Stomach (tissue), 9 donors: Measurements from ENCODE around the gene ATP10B. TPM values are rescaled to one million over a fixed set of nuclear protein-coding genes. Genes with fewer than 3 reads are reported as not detected.

Experiments used
- DNase-seq, 2 donors: peaks; one replicate each; pipeline versions ENCODE4 v3.0.0 to v3.0.0-alpha.2; 2013 to 2019
- H3K27ac ChIP-seq, 5 donors: fragments of 200-600 bp in 4 of 5; sonication (generic) in 4 of 5; one replicate each; pipeline ENCODE4 v1.5.1; 2013 to 2019; ENCODE audit warnings: mild to moderate bottlenecking in 1 of 5, moderate library complexity in 1 of 5
- H3K27me3 ChIP-seq, 3 donors: fragments of 200-600 bp; sonication (generic); one replicate each; pipeline ENCODE4 v1.5.1; 2017 to 2019; ENCODE audit warnings: mixed run types in 1 of 3
- H3K36me3 ChIP-seq, 4 donors: fragments of 200-600 bp; sonication (generic); 1 replicate in 3 of 4; 2 replicates in 1 of 4; pipeline ENCODE4 v1.5.1; 2016 to 2019
- H3K4me1 ChIP-seq, 4 donors: fragments of 200-600 bp; sonication (generic); one replicate each; pipeline ENCODE4 v1.5.1; 2016 to 2019
- H3K4me3 ChIP-seq, 4 donors: fragments of 200-600 bp; sonication (generic) in 3 of 4; one replicate each; pipeline ENCODE4 v1.5.1; 2016 to 2019; ENCODE audit warnings: mild to moderate bottlenecking in 1 of 4
- H3K9me3 ChIP-seq, 4 donors: fragments of 200-600 bp; sonication (generic); one replicate each; pipeline ENCODE4 v1.5.1; 2016 to 2019
- CTCF ChIP-seq, 7 experiments: fragments of 450-650 bp in 4 of 7; fragments of 200-600 bp in 3 of 7; sonication (generic) in 3 of 7; IDR thresholded peaks; one replicate each; pipeline ENCODE4 v1.5.1; 2016 to 2019; ENCODE audit warnings: antibody characterized with exemption in 7 of 7, control low read depth in 2 of 7, mild to moderate bottlenecking in 1 of 7
- EP300 ChIP-seq: sonication (generic); formaldehyde crosslinking; IDR thresholded peaks from one replicate; pipeline ENCODE4 v1.6.1; 2017; ENCODE audit warnings: antibody characterized with exemption
- POLR2A ChIP-seq, 4 donors: fragments of 450-650 bp; IDR thresholded peaks; one replicate each; pipeline ENCODE4 v1.6.1; 2016; ENCODE audit warnings: antibody characterized with exemption in 4 of 4, control low read depth in 2 of 4, mild to moderate bottlenecking in 1 of 4, moderate library complexity in 1 of 4
- POLR2AphosphoS5 ChIP-seq, 3 donors: sonication (generic); formaldehyde crosslinking; IDR thresholded peaks; one replicate each; pipeline ENCODE4 v1.6.1; 2016; ENCODE audit warnings: antibody characterized with exemption in 3 of 3
- WGBS, 5 donors: extraction: QIAGEN DNeasy Blood & Tissue Kit in 3 of 5; methylation state at CpG; one replicate each; pipeline versions ENCODE4 v1.1.5 to v1.1.7; 2013 to 2018; 5-methylcytosine and 5-hydroxymethylcytosine counted together
- intact Hi-C: fragments of 100-400 bp; cut with DNase I; formaldehyde crosslinking; loops from one replicate; pipeline ENCODE4 v1.15.1; 2023; ENCODE audit warnings: low total_unique reads
- polyA plus RNA-seq, 3 donors: library from polyadenylated mRNA; stranded (reverse); fragments of 200-250 nt; gene quantifications; one replicate each; pipeline ENCODE4 v1.2.3, GENCODE V29; 2013
- total RNA-seq, 5 donors: library from RNA; depleted of rRNA; stranded (reverse); fragments of >200 nt; gene quantifications; one replicate each; pipeline versions ENCODE4 v1.1.0 to v1.2.3, GENCODE V29; 2014 to 2016
- donor health status: healthy with polysubstance abuse.
- donor health status: Bipolar disorder and iron deficiency.
- donor health status: healthy.

ATP10B gene
- total and polyA plus RNA-seq, 8 donors = 0.25 to 115 (median 4.4) TPM

DNA sequence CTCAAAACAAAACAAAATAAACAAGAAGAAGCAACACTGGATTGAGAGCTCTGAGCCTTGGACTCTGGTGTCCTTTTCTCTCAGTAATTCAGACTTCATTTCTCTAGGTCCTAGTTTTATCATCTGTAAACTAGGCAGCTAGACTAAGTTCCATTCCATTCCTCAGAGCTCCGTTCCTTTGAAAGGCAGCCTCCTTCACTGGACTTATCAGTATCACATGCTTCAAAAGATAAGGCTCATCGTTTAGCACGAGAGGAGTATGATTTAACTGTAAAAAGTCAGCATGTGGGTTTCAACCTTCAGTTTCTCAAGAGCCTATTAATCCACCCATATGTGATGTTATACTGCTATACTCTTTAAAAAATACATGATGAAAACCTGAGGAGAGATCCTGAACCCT, 1.6 kb downstream of the ATP10B start:
- H3K9me3 ChIP-seq = no peaks in the 10 kb centered on the region
- WGBS, 5 donors = 10 to 31% (median 16%) methylated on average over 3 of the region's 3 CpGs
- no peak overlapping the region for H3K27ac ChIP-seq
- no peak overlapping the region for H3K4me3 ChIP-seq
- no peak for DNase-seq
- H3K4me1 ChIP-seq = no peaks in the 10 kb centered on the region
- TF ChIP-seq POLR2A (IDR thresholded peaks at IDR 0.05) (no peak), POLR2AphosphoS5 (IDR thresholded peaks at IDR 0.05) (no peak), CTCF (IDR thresholded peaks at IDR 0.05) (no peak), EP300 (no peak)
- intact Hi-C loops = no loop called here
- H3K36me3 ChIP-seq = no peaks in the 10 kb centered on the region
- no peaks in the 10 kb centered on the region for H3K27me3 ChIP-seq

DNA sequence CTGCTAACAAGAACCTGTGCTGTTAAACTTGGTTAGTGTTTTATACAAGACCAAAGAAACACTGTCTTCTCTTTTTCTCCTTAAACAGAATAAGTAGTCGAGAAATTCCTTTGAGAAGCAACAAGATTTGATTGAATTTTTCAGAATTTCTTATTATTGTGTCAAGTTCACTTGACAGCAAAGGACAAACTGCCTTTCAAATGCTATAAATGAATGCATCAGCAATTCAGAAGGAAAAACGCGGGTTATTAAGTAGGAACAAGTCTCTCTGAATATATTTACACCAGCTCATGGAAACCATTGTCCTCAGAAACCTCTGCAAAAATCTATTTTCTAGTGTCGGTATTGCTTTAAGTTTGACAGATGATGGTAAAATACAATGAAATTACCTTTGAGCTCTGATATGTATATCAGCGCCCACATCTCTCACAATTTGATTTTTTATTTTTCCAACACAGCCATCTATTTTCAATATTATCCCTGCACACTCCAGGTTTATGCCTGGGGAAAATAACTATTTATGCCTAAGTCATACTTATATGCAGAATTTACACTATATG, 4.4 kb downstream of the ATP10B start:
- no peak for DNase-seq
- H3K4me1 ChIP-seq = no peaks in the 10 kb centered on the region
- no peak overlapping the region for H3K27ac ChIP-seq
- 86 to 90% (median 88%) methylated on average over 5 of the region's 5 CpGs for WGBS, 5 donors
- TF ChIP-seq EP300 (no peak), POLR2A (IDR thresholded peaks at IDR 0.05) (no peak), POLR2AphosphoS5 (IDR thresholded peaks at IDR 0.05) (no peak), CTCF (IDR thresholded peaks at IDR 0.05) (no peak)
- no peaks in the 10 kb centered on the region for H3K27me3 ChIP-seq
- H3K9me3 ChIP-seq = no peaks in the 10 kb centered on the region
- intact Hi-C loops = no loop called here
- no peak overlapping the region for H3K4me3 ChIP-seq
- H3K36me3 ChIP-seq = no peaks in the 10 kb centered on the region

DNA sequence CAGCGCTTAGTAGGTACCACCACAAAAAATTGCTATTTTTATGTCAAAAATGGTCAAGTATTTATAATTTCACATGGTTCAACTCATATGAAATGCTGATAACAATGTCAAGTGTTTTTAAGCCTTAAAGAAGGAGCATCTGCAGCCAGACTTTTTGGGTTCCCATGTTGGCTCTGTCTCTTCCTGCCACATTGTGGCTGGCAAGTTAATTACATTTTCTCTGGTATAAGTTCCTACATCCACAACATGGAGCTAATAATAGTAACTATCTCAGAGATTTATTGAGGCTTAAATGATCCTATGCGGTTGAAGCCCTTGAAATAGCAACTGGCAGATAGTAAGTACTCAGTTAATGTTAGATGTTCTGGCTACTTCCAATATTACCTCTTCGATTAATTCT, 5.4 kb downstream of the ATP10B start:
- intact Hi-C loops = no loop called here
- WGBS, 5 donors = 85 to 93% (median 86%) methylated on average over 3 of the region's 3 CpGs
- H3K9me3 ChIP-seq = no peaks in the 10 kb centered on the region
- no peaks in the 10 kb centered on the region for H3K4me1 ChIP-seq
- TF ChIP-seq EP300 (no peak), CTCF (IDR thresholded peaks at IDR 0.05) (no peak), POLR2A (IDR thresholded peaks at IDR 0.05) (no peak), POLR2AphosphoS5 (IDR thresholded peaks at IDR 0.05) (no peak)
- no peaks in the 10 kb centered on the region for H3K36me3 ChIP-seq
- no peak for DNase-seq
- no peak overlapping the region for H3K27ac ChIP-seq
- no peak overlapping the region for H3K4me3 ChIP-seq
- H3K27me3 ChIP-seq = no peaks in the 10 kb centered on the region

GRCh38 chr5:160844177-160844576, 7.8 kb downstream of the ATP10B start:
- no peaks in the 10 kb centered on the region for H3K4me1 ChIP-seq
- intact Hi-C loops = no loop called here
- no peaks in the 10 kb centered on the region for H3K9me3 ChIP-seq
- no peak overlapping the region for H3K4me3 ChIP-seq
- no peaks in the 10 kb centered on the region for H3K36me3 ChIP-seq
- H3K27ac ChIP-seq = no peak overlapping the region
- no peaks in the 10 kb centered on the region for H3K27me3 ChIP-seq
- no peak for DNase-seq
- TF ChIP-seq POLR2A (IDR thresholded peaks at IDR 0.05) (no peak), CTCF (IDR thresholded peaks at IDR 0.05) (no peak), EP300 (no peak), POLR2AphosphoS5 (IDR thresholded peaks at IDR 0.05) (no peak)
- 71 to 79% (median 73%) methylated on average over 2 of the region's 2 CpGs for WGBS, 5 donors
